ENCODE results near the gene SDK1.

- no peak for TF ChIP-seq POLR2AphosphoS5 (IDR thresholded peaks at IDR 0.05; ENCODE audit: insufficient read depth, low read depth, low read length)
- TF ChIP-seq CTCF (IDR thresholded peaks at IDR 0.05; ENCODE audit: extremely low read depth in 1 of 2, insufficient read depth in 1 of 2, low read depth in 1 of 2, low read length in 2 of 2), result no peak
- no peak for TF ChIP-seq EZH2 (IDR thresholded peaks at IDR 0.05; ENCODE audit: borderline replicate concordance, low read depth, low read length, severe bottlenecking)
- no peak for TF ChIP-seq POLR2A (IDR thresholded peaks at IDR 0.05; ENCODE audit: low read depth, low read length)
- no peak for TF ChIP-seq FOS (IDR thresholded peaks at IDR 0.05; ENCODE audit: borderline replicate concordance, insufficient read depth, low read length)
- no peak for TF ChIP-seq JUN (IDR thresholded peaks at IDR 0.05; ENCODE audit: borderline replicate concordance, insufficient read depth, insufficient read length, low read depth)
- no peak for TF ChIP-seq MYC (IDR thresholded peaks at IDR 0.05; ENCODE audit: low read depth, low read length)
- TF ChIP-seq GATA2 (IDR thresholded peaks at IDR 0.05; ENCODE audit: insufficient read depth, insufficient read length, low read depth, low read length), result no peak
- TF ChIP-seq MAX (IDR thresholded peaks at IDR 0.05; ENCODE audit: insufficient read depth, insufficient read length), result no peak
Observed at GRCh38 chr7:4173615-4174014, 872.6 kb downstream of the SDK1 start.

Data from endothelial cell of umbilical vein (primary cell).